ENCODE data around the gene HOXA9.

DNA sequence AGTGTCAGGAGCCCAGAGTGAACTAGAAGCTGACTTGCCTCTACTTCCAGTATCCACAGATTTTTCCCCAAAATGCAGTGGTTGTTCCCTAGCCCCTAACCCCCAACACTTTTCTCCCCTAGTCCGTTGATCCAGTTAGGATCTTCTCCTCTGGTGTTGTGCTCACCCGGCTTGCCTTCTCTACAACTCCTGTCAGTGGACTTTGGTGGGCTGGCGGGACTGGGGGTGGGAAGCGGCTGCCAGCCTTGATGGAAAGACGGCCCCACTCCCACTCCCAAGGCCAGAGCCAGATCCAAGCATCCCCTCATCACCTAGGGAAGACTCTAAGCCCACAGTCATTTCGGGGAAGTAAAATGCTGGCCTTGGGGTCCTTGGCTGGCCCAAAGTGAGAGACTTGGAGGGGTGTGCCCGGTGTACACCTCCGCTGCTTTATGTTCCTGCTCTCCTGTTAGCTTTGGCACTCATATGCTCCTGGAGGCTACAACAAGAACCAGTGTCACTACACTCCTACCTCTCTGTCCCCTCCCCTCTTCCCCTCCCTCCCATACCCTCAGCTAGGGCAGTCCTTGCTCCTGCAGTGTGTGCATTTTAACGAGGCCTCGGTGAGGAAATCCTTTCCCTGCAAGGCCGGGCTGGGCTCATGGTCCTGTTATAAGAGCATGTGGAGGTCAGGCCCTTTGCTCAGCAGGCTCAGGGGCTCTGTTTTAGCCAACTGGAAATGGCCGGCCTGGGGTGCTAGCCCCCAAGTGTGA is 9.7 kb upstream of the HOXA9 start:
- TF ChIP-seq FOXM1 (IDR thresholded peaks at IDR 0.05; ENCODE audit: low read depth), result no peak
- no peak for TF ChIP-seq CTCF (IDR thresholded peaks at IDR 0.05)
- TF ChIP-seq SMC3 (IDR thresholded peaks at IDR 0.05; ENCODE audit: low read depth, low read length), result no peak
